ENCODE results near the gene N4BP2.
A peak's percentile ranks its signal among the peaks of the same experiment; 100 is the strongest.

N4BP2 gene

GRCh38 chr4:40152637-40153036 is 96.0 kb downstream of the N4BP2 start:
- FAIRE-seq: no peak
- DNase-seq (ENCODE audit: insufficient read length, low spot score): no peak
- no peak for TF ChIP-seq POLR2A (IDR thresholded peaks at IDR 0.05; ENCODE audit: low read depth, low read length)

- DNase-seq (ENCODE audit: insufficient read length, low spot score) (no peak), FAIRE-seq (no peak)
- no peak for TF ChIP-seq POLR2A (IDR thresholded peaks at IDR 0.05; ENCODE audit: low read depth, low read length)
Measured at GRCh38 chr4:40157436-40157835, 100.8 kb downstream of the N4BP2 start.

DNA sequence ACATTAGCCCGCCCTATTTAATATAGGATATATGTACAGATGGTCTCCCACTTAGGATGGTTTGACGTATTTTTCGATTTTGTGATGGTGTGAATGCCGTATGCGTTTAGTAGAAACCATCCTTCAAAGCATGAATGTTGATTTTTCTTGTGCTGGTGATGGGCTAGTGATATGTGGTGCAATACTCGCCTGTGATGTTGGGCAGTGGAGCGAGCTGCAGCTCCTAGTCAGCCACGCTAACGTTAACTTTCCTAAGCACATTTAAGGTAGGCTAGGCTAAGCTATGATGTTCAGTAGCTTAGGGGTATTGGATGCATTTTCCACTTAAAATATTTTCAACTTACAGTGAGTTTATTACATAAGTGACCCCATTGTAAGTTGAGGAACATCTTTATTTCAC is 103.6 kb downstream of the N4BP2 start:
- no peak for DNase-seq (ENCODE audit: insufficient read length, low spot score)
- no peak for FAIRE-seq
- TF ChIP-seq POLR2A (IDR thresholded peaks at IDR 0.05; ENCODE audit: low read depth, low read length): no peak

- TF ChIP-seq POLR2A (IDR thresholded peaks at IDR 0.05; ENCODE audit: low read depth, low read length): no peak
- no peak for FAIRE-seq
- DNase-seq (ENCODE audit: insufficient read length, low spot score): no peak
Measured at GRCh38 chr4:40164459-40164858, 107.8 kb downstream of the N4BP2 start.

DNA sequence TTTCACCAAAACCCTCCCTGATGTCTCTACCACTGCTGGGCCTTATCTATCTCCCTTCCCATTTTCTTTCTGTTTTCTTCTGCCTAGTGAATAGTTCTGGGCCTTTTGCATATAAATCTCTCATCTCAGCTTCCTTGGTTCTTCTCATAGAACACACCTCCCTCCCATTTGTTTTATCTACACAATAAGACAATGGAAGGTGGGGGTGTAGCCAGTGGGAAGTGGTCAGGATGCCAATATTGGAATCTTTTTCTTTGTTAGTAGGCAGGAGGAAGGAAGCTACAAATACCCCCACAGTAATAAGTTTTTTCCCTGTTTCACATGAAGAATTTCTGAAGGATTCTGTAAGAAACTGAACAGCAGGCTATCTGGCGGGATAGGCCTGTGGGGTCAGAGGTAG is 109.3 kb downstream of the N4BP2 start:
- TF ChIP-seq POLR2A (IDR thresholded peaks at IDR 0.05; ENCODE audit: low read depth, low read length): no peak
- no peak for FAIRE-seq
- DNase-seq (ENCODE audit: insufficient read length, low spot score): no peak

DNA sequence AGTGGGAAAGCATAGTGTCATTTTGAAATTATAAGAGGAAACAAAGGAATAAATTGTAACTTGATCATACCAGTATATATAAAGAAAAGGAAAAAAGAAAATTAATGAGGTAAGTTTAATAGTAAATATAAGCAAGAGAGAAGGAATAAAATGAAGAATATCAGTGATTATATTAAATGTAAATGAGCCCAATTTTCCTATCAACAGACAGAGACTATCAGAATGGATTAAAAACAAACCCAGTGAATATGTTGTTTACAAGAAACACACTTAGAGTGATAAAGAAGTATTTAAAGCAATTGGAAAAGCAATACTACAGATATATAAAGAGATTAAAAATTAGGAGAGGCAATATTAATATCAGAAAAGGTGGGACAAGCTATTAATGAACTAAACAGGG is 111.4 kb downstream of the N4BP2 start:
- DNase-seq (ENCODE audit: insufficient read length, low spot score) (no peak), FAIRE-seq (no peak)
- no peak for TF ChIP-seq POLR2A (IDR thresholded peaks at IDR 0.05; ENCODE audit: low read depth, low read length)

DNA sequence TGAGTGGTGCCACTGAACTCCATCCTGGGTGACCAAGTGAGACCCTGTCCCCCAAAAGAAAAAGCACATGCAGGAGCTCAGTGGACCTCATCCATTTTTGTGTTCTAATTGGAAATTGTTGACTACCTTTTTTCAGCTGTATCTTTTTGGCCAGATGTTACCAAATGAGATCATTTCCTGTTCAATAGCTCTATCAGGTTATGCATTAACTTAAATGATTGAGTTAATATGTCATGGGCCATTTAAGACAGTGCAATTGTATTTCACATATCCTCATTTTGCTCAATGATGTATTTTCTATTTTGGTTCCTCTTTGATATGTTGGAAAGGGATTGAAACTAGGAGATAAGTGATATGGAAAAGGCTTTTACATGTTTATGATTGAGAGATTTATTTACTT is 113.9 kb downstream of the N4BP2 start:
- FAIRE-seq: no peak
- TF ChIP-seq POLR2A (IDR thresholded peaks at IDR 0.05; ENCODE audit: low read depth, low read length): no peak
- no peak for DNase-seq (ENCODE audit: insufficient read length, low spot score)

DNA sequence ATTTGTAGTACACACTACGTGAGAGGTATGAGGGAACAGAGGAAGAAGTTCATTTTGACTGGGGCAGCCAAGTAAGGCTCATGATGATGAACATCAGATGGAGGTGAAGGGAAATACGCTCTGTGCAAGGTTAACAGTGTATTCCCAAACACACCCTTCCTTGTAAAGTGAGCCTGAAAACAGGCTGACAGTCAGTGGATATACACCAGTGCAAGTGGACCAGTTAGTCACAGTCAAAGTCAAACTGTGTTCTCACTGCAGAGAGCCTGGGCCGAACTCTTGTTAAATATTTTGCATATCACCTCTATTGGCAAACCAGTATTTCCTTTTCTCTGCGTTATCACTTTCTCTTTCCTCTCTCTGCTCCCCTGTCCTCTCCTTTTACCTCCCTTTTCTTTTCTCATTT is 116.8 kb downstream of the N4BP2 start:
- no peak for TF ChIP-seq POLR2A (IDR thresholded peaks at IDR 0.05; ENCODE audit: low read depth, low read length)
- DNase-seq (ENCODE audit: insufficient read length, low spot score) (no peak), FAIRE-seq (no peak)

GRCh38 chr4:40176602-40177001 is 120.0 kb downstream of the N4BP2 start:
- no peak for FAIRE-seq
- no peak for TF ChIP-seq POLR2A (IDR thresholded peaks at IDR 0.05; ENCODE audit: low read depth, low read length)
- no peak for DNase-seq (ENCODE audit: insufficient read length, low spot score)

- no peak for DNase-seq (ENCODE audit: insufficient read length, low spot score)
- no peak for TF ChIP-seq POLR2A (IDR thresholded peaks at IDR 0.05; ENCODE audit: low read depth, low read length)
- FAIRE-seq: no peak
Measured at GRCh38 chr4:40177591-40177990, 120.9 kb downstream of the N4BP2 start.

DNA sequence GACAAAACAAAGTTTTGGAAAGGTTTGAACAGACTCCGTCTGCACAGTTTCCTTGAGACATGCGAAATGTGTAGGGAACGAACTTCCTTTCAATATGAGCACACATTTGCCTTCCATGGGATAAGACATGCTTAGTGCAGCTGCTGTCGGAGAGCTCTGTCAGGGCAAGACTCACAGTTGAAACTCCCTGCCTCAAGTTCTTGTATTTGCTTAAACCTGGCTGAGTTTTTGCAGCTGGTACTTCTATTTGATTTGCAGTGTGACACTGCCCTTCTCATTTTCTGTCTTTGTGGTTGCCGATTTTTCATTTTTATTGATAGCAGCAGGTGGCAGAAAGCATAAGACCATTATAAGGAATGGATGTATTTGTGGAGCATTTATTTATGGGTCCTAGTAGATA is 122.0 kb downstream of the N4BP2 start:
- DNase-seq (ENCODE audit: insufficient read length, low spot score) (no peak), FAIRE-seq (no peak)
- no peak for TF ChIP-seq POLR2A (IDR thresholded peaks at IDR 0.05; ENCODE audit: low read depth, low read length)

DNA sequence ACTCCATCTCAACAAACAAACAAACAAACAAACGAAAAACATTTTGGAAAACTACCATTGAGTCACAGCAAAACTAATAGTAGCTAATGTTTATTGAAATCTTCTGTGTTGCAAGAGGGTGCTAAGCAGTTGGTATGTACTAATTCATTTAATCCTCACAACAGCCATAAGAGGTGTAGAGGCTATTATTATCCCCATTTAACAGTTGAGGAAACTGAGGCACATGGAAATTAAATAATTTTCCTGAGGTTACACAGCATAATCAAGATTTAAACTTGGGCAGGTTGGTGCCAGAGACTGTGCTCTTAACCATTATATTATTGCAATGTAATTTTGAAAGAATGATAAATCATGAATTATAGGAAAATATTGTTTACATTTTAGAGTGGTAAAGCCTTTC is 122.7 kb downstream of the N4BP2 start:
- FAIRE-seq (no peak), DNase-seq (ENCODE audit: insufficient read length, low spot score) (no peak)
- no peak for TF ChIP-seq POLR2A (IDR thresholded peaks at IDR 0.05; ENCODE audit: low read depth, low read length)

GRCh38 chr4:40180356-40180755 is 123.7 kb downstream of the N4BP2 start:
- TF ChIP-seq POLR2A (IDR thresholded peaks at IDR 0.05; ENCODE audit: low read depth, low read length): no peak
- FAIRE-seq (peak; percentile 48), DNase-seq (ENCODE audit: insufficient read length, low spot score) (peak; percentile 21)

DNA sequence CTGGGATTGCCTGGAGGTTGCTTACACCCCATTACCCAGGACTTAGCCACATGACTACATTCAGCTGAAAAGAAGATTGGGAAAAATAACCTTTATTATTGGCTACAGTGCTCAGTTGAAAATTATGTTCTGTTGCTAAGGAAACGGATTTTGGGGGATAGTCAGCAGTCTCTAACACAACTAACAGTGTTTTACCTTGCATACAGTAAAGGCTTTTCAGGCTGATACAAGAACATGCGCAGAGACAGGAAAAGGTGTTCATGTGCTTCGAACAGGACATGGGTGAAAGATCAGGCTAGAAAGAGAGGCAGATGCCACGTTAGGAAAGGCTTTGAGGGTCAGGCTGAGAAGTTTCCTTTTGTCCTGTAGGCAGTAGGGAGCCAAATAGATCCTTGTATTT is 125.4 kb downstream of the N4BP2 start:
- no peak for TF ChIP-seq POLR2A (IDR thresholded peaks at IDR 0.05; ENCODE audit: low read depth, low read length)
- FAIRE-seq: no peak
- no peak for DNase-seq (ENCODE audit: insufficient read length, low spot score)

- no peak for FAIRE-seq
- no peak for TF ChIP-seq POLR2A (IDR thresholded peaks at IDR 0.05; ENCODE audit: low read depth, low read length)
Measured at GRCh38 chr4:40182954-40183353, 126.3 kb downstream of the N4BP2 start.

More at GRCh38 chr4:40182954-40183353, 126.3 kb downstream of the N4BP2 start:
- no peak for DNase-seq (ENCODE audit: insufficient read length, low spot score)

All from H54 (cell line).